Head of caudate nucleus (tissue), 42 donors: ENCODE measurements around the gene DYNC1I1.
A peak's percentile ranks its signal among the peaks of the same experiment; 100 is the strongest.

Experiments
- DNase-seq, 42 donors: peaks; one replicate each; pipeline versions ENCODE4 v3.0.0 to v3.0.0-alpha.2; 2020 to 2021; ENCODE audit warnings: mixed read lengths in 7 of 42
- intact Hi-C: fragments of 100-400 bp; cut with DNase I; formaldehyde crosslinking; loops from one replicate; pipeline ENCODE4 v1.15.0; 2022

The DYNC1I1 gene

DNA sequence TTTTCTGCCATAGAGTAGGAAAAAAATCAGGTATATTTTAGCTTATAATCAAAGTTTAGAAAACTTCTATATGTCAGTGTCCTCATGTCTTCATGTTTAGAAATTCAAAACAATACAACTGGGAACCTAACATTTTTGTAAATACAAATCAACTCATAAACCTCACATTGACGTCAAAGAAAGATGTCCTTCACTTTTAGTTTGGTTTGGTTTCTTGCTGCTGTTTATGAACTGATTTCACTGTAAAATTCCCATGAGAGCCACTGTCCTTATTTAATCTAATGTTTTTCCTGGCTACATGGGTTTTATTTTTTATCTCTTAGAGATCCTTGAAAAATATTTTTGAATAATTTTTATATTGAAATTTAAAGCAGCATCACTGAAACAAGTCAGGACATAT is 208.4 kb downstream of the DYNC1I1 start:
- DNase-seq = no peak
- intact Hi-C loops = no loop called here

DNA sequence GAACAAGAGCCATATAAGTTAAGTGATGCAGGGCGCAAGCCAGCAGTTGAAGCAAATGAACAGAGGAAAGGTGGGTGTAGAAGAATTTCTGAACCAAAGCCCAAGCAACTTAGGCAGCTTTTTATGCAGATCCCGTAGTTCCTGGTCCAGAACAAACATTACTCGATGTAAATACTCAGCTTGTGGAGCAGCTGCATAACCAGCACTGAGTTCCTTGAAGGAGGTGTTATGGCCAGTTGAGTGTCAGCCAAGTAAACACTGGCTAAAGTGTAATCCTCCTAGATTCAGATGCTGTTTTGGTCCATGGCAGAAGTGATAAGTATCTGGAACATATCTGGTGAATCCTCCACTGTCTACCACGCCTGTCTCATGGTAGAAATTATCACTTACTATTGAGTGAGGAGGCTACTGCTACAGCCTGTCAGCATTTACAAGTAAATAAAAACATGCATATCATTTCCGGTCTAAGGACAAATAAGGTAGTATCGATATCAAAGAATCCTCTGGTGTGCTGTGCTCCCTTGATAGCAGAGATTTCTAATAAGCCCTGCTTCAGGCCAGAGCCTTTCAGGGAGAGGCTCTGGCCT is 213.9 kb downstream of the DYNC1I1 start:
- intact Hi-C loops = no loop called here
- DNase-seq = no peak

DNA sequence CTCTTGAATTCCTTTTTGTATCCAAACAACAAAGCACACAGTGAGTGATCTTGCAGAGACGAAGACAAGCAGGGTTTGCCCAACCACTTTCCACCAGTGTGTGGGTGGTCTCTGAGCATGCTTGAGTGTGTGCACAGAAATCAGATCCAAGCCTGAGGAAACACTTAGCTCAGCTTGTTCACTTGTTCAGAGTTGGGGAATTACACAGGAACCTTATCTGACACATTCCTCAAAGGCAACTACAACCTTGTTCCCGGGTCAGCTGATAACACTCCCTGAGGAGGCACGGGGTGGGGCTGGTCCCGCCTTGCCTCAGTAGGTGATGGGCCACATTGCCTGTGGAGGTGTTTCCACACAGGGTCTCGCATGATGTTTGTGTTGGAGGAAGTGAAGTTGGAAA is 216.9 kb downstream of the DYNC1I1 start:
- intact Hi-C loops = no loop called here
- peak in 19 of 42 donors; percentile 5 to 56 (median 21) for DNase-seq

DNA sequence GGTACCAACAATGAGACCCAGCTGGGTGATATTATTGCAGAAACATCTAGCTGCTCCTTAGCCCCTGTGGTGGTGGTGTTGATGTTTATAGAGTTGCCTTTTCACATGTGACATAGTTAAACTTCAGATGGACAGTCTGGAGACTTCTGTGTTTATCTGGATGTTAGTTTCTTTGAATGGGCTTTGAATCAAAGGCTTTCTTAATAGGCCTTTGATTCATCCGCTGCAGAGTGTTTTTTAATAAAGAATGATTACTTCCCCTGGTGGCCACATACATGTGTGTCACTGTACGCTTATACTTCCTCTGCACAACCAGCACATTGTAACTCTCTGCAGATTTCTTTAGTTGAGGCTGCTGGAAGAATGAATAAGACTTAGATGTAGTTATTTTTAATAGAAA is 221.0 kb downstream of the DYNC1I1 start:
- no peak for DNase-seq
- intact Hi-C loops = no loop called here

DNA sequence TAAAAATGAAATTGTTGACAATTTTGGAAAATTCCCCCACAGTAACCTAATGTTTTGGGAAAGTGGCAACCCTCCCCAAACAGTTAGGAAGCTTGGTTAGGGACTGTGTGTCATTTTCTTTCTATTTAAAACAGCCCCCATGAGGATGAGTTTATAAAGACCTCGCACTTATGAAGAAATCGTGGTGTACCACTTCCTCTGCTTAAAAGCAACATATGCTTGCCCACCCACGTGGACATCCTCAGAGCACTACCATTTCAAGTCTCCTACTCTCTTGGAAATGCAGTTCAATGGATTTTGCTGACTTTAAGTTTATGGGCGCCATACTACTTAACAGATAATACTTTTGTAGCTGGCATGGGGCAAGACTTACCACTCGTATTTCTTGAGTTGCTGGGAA is 223.8 kb downstream of the DYNC1I1 start:
- intact Hi-C loops = no loop called here

GRCh38 chr7:95996886-95997285 is 224.5 kb downstream of the DYNC1I1 start:
- no peak for DNase-seq

More for the DNA sequence above, 223.8 kb downstream of the DYNC1I1 start:
- DNase-seq = no peak

GRCh38 chr7:95997632-95998031 is 225.3 kb downstream of the DYNC1I1 start:
- intact Hi-C loops = no loop called here
- no peak for DNase-seq

More at GRCh38 chr7:95996886-95997285, 224.5 kb downstream of the DYNC1I1 start:
- intact Hi-C loops = no loop called here

GRCh38 chr7:95999481-95999880 is 227.1 kb downstream of the DYNC1I1 start:
- intact Hi-C loops = no loop called here

DNA sequence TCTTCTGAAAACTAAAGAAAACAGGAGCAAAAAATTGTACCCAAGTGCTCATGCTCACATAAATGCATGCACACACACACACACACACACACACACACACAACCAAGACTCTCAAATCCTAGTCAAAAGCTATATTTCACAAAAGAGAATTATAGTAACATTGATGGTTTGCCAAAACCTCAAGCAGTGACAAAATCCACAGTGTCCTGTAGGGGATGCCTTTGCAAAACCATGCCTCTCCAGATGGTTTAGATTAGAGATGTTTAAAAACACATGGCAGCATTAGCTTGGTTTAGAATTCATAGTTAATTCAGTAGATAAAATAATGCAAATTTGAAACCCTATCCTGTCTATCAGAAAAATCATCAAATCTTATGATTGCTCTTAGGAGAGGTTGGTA is 232.2 kb downstream of the DYNC1I1 start:
- intact Hi-C loops = no loop called here
- DNase-seq = no peak

More at GRCh38 chr7:95999481-95999880, 227.1 kb downstream of the DYNC1I1 start:
- DNase-seq = no peak

- DNase-seq = no peak
- intact Hi-C loops = no loop called here
These were observed 232.9 kb downstream of the DYNC1I1 start for GRCh38 chr7:96005271-96005670.

- no peak for DNase-seq
- intact Hi-C loops = no loop called here
These were observed 236.8 kb downstream of the DYNC1I1 start for GRCh38 chr7:96009148-96009547.

- intact Hi-C loops = no loop called here
- DNase-seq = no peak
These were observed 241.5 kb downstream of the DYNC1I1 start for GRCh38 chr7:96013836-96014235.

GRCh38 chr7:96014617-96015016 is 242.3 kb downstream of the DYNC1I1 start:
- intact Hi-C loops = no loop called here
- no peak for DNase-seq

GRCh38 chr7:96016056-96016586 is 243.8 kb downstream of the DYNC1I1 start:
- no peak for DNase-seq
- intact Hi-C loops = no loop called here

GRCh38 chr7:96016735-96017134 is 244.4 kb downstream of the DYNC1I1 start:
- DNase-seq = no peak
- intact Hi-C loops = no loop called here

GRCh38 chr7:96017877-96018276 is 245.5 kb downstream of the DYNC1I1 start:
- intact Hi-C loops = no loop called here
- DNase-seq = no peak

DNA sequence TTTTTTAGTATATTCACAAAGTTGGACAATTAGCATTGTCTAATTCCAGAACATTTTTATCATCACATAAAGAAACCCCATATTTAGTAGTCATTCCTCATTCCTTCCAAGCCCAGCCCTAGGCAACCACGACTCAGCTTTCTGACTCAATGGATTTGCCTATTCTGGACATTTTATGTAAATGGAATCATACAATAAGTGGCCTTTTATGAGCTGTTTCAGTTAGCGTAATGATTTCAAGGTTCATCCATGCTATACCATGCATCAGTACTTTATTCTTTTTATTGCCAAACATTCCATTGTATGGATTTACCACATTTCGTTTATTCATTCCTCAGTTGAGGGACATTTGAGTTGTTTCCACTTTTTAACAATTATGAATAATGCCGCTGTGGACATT is 249.2 kb downstream of the DYNC1I1 start:
- intact Hi-C loops = no loop called here
- no peak for DNase-seq

- intact Hi-C loops = no loop called here
- DNase-seq = no peak
These were observed 251.0 kb downstream of the DYNC1I1 start for GRCh38 chr7:96023387-96023786.

DNA sequence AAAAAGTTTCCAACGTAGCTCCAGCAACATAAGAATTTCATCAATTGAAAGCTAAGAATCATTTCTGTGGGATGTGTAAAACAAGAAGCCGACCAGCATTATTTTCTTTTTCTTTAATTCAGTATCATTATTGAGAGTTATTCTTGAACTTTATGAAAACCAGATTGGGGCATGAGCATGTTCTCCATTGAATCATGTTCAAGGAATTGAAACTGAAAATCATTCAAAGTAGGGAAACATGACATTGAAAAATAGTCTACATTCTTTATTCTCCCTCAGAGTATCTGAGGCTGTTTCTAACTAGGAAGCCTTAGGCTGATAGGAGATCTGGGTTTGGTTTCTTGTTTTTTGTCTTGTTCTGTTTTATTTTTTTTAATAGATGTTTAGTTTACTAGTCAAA is 253.7 kb downstream of the DYNC1I1 start:
- DNase-seq = no peak
- intact Hi-C loops = no loop called here

DNA sequence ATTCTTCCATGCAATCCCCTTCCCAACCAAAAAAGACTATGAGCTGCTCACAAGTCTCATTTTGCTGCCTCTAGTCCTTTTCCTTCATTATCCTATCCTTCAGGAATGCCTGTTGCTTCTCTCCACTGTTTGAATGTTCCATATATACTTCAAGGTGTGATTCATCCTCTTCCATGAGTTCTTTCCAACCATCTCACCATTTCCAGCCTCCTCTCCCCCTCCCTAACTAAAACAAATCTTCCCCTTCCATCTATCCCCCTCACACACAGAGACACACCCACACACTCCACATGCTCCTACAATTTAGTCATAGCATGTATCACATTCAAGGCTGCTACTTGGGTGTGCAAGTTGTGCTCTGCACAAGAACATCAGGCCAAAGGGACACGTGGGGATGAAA is 254.3 kb downstream of the DYNC1I1 start:
- intact Hi-C loops = no loop called here
- DNase-seq = no peak

DNA sequence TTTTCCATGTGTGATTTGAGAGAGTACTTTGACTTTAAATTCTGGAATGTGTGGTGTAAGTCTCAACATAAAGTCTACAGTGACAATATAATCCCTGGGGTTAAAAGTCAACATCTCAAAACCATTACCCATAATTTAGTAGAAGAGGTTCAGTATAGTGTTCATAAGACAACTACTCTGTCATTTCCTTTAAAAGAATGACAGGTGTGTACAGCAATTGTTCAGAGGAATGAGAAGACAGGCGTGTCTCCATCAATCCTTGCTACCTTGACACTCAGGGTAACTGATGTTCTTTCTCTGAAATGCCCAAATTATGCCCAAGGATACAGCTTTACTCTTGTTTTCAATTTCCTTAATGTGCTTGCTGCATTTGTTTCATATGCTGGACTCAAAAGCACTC is 256.4 kb downstream of the DYNC1I1 start:
- DNase-seq = no peak
- intact Hi-C loops = no loop called here
